GM19455 (cell line): ENCODE data around the gene COMP.
A peak's percentile ranks its signal among the peaks of the same experiment; 100 is the strongest.
"Not testable (repeated sequence)": the region's sequence is repeated elsewhere in the genome, so short reads cannot be mapped to it uniquely, and the experiment has no call there.

Experiments
- ATAC-seq: cut with Tn5 transposase; IDR thresholded peaks from one replicate; pipeline ENCODE4 v1.9.1; 2021; ENCODE audit not compliant: unreplicated experiment

Gene COMP

DNA sequence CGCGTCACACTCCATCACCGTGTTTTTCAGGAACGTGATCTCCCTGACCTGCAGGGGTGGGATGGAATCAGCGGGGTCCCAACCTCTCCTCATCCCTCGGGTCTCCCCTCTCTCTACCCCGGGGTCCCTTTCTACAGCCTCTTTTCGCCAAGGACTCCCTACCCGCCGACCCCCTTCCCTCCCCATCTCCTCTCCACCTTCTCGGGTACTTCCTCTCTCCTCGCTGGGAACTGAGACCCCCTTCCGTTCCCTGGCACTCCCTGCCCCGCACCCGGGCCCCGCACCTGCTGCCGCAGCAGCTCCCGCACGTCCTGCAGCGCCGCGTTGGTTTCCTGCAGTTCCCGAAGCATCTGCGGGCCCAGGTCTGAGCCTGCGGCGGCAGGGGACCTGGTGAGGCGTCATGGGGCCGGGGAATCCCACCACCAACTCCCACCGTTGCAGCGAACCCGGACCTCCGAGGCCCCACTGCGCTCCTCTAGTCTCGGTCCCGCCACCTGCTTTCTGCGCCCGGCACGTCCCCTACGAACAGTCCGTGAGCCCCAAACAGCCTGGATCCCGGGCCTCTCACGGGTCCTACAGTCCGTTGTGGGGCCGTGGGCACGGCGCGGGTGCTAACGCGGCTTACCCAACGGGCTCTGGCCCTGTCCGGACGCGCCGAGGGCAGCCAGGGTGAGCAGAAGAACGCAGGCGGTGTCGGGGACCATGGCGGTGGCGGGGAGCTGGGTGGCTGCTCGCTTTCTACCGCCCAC is at the start of gene COMP:
Gene COMP, minus strand, starts transcription at position 740 of the 749 bp plus-strand sequence. Its CDS starts 36 bp downstream, at position 704.
- ATAC-seq = no peak

DNA sequence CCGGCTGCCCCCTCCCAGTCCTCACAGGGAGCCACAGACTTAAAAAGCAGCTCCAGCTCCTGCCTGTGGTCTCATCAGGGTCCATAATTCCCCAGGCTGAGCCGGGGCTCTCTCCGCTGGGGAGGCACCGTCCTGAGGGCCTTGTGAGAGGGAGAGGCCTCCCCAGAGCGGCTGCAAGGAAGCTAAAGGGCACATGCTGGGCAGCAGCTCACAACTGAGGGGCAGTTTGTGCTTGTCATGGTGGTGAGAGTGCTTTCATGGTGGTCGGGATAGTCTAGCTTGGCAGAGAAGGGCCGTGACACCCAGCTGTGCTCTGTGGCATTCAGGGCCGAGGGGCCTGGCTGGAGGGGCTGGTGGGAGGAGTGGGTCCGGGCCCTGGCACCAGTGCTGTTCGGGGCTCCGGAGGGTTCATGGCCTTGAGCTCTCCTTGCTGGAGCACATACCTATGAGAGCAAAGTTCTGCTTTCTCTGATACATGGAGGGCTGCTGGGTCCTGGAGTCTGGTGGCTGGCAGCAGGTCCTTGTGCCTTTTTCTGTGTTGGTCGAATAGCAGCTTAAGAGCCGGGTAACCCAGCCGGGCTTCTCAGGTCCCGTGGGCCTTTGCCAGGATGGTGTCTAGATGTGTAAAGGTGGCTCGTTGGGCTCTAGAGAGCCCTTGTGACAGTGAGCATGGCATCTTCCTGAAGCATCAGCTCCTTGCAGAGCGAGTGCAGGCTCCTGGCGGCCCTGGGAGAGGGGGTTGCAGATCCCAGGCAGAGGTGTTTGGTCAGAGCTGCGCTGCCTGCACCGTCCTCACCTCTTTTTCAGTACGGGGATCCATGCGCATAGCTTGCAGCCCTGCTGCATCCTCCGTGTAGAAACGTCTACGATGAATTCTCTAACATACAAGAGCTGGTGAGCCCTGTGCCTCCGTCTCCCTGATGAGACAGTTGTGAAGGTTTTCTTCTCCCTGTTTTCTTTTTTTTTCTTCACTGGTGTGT is 49.5 kb upstream of the COMP start:
- no peak for ATAC-seq

DNA sequence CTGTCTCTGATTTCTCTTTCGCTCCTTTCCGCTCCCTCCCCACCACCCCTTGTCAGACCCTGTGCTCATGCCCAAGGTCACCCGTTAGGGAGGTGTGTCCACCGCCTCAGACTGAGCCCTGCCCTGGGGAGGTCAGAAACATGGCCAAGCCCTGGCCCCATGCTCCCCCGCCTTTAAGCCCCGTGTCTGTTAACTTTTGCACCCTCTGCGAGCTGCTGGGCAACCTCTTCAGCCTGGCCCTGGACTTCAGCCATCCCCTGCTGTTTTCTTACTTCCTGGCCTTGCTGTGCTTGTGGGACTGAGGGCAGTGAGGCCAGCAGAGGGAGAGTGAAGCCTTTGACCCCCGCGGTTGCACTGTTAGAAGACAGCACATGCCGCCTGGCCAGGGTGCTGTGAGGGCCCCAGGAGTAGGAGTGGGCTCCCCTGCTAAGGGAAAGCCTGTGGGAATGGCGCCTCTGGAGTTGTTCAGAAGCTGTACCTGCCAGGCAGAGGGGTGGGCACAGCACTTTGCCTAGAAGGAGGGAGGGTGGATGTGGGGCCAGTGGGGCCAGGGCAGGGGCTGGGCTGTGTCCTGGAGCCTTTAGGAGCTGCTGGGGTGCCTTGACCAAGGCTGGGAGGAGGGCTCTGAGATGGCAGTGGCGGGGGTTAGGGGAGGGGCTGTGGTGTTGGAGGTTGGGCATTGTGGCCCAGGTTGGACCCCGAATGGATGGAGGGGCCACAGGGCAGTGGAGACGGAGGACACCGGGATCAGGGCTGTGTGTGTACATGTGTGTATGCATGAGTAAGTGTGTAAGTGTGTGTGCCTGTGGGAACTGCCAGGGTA is 48.6 kb upstream of the COMP start:
- ATAC-seq = no peak

DNA sequence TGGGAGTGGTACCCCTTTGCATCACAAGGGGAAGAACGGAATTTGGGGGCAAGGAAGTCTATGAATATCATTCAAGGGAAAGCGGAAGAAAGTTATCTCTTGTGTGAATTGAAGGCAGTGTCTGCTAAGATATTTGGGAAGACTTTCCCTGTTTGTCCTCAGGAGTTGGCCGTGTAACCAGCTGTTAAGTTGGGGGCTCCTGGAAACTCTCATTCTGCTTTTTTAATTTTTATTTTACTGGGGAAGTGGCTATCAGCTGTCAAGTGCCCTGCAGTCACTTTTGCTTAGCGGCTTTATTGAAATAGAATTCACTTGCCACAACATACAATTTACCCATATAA is 43.5 kb upstream of the COMP start:
- no peak for ATAC-seq

DNA sequence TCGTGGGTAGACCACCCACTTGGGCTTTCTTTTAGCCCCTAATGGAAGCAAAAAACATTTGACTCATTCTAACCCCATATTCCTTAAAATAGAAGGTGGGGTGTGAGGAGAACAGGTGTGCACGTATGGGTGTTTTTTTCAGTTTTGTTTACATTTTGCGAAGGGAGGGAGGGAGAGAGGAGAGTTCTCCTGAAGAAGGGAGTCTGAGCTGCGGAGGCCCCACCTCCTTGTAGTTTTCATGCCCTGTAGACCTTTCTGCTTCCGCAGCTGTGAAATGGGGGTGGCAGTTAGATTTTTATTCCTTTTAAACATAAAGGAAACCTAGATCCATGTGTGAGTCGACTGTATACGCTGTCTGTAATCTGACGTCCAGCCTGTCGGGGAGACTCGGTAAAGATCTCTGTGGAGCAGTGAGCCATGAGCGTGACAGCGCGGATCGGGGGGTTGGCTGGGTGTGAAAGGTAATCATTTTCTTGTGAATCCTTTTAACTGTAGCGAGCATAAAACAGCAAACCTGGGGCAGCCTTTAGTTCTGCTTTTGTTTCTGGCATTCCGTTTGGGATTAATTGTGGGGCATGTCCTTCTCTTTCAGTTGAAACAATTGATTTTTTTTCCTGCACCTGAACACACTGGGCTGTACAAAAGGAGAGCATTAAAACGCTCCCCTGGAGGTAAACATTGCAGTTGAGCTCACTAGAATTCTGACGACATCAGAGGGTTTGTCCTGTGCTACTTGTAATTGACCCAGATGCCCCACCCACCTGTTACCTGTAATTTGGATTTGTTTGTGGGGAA is 42.9 kb upstream of the COMP start:
- ATAC-seq = no peak

DNA sequence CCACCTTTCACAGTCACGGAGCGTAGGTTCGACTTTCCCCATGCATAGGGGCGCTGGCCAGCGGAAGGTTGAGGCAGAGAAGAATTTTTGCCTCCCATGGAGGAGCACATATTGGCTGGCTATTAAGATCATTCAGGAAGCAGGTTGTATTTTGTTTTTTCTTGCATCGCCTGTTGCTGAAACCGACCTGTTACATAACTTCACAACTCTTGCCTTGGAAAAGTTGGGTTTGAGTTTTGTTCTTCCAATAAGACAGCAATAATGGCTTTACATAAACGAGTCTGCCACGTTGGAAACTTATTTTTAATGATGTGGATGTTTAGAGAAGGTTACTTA is 42.0 kb upstream of the COMP start:
- no peak for ATAC-seq

DNA sequence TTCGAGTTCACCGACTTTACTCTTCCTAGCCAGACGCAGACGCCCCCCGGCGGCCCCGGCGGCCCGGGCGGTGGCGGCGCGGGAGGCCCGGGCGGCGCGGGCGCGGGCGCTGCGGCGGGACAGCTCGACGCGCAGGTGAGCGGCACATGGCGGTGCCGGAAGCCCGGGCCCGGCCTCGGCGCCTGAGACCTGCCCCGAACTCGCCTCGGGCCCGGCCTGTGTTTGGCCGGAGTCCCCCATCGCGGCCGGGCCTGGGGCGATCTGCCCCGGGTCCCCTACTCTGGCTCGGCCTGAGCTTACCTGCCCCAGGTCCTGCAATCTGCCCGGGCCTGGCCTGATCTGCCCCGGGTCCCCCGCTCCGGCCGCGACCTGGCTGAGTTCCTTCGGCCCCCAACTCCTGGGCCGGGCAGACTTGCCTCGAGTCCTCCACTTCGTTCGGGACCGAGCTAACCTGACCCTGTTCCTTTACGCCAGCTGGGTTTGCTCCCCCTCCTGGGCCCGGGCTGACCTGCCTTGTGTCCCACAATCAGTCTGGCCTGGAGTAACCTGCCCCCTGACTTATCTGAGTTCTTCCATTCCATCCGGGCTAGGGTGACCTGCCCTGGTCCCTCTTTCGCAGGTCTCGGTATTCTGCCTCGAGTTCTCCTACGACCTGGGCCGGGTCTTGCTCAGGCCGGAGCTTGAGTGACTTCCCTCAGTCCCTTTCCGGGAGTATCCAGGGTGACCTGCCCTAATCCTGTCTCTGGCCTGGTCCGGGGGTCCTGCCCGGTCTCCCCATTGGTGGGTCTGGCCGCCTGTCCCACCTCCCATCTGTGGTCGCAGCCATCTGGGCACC is 41.4 kb upstream of the COMP start:
- ATAC-seq = peak; percentile 38

DNA sequence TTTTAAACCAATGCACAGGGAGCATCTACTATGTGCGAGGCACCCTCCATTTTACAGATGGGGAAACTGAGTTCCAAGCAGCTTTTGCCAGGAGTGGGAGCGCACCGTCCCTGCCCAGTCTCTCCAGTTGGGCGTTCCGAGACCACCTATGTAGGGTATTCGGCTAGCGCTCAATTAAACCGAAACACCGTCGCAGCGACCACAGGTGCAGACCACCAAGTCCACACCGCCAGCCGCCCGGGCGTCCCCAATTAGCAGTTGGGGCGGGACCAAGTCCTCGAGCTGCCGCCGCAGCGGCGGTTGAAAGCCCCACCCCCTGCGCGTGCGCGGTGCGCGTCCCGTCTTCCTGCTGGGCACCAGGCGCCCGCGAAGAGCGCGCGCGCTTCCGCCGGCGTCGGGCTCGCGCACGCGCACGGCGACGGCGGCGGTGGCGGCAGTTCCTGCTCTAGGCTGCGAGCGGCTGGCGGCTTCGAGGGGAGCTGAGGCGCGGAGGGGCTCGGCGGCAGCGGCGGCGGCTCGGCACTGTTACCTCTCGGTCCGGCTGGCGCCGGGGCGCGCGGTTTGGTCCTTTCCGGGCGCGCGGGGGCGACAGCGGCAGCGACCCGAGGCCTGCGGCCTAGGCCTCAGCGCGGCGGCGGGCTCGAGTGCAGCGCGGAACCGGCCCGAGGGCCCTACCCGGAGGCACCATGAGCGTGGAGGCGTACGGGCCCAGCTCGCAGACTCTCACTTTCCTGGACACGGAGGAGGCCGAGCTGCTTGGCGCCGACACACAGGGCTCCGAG is 40.6 kb upstream of the COMP start, which contains the start of gene UPF1:
Gene UPF1, plus strand, starts transcription at position 436 of the 782 bp plus-strand sequence. Its CDS starts 251 bp downstream, at position 687.
- ATAC-seq = peak; percentile 62

DNA sequence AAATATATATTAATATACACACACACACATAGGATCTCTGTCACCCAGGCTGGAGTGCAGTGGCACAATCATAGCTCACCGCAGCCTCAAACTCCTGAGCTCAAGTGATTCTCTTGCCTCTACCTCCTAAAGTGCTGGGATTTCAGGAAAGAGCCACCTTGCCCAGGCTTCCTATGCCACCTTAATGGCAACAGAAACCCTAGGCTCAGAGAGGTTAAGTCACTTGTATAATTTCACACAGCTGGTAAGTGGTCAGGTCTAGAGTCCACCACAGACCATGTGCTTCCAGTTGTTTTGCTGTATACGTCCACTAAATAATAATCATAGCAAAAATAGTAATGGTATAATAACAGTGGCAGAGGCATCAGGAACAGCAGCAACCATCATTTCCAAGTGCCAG is 39.4 kb upstream of the COMP start:
- no peak for ATAC-seq

DNA sequence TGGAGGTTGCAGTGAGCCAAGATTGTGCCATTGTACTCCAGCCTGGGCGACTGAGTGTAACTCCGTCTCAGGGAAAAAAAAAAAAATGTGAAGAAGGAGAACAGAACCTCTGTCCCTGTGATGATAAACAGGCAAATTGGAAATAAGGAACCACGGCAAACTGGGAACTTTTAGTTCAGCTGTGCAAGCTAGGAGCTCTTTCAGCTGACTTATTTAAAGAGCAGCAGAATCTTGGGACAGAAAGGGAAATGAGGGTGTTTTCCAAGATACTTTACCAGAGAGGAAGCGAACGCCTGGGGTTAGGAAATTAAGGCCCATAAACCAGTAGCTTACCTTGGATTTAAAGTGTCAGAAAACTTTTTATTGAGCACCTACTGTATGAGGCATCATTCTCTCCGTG is 37.7 kb upstream of the COMP start:
- ATAC-seq = no peak

DNA sequence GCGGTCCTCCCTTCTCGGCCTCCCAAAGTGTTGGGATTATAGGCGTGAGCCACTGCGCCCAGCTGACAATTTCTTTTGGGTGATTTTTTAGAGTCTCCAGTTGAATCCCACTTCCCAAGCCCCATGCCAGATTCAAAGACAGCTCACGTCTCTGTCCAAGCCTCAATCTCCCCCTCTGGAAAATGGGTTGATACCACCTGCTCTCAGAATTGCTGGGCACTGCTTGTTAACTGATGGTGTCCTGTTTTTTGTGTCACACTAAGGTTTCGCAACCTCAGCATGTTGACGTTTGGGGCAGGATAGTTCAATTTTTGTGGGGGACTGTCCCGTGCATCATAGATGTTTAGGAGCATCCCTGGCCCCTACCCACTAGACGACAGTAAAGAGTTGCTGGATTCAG is 26.5 kb upstream of the COMP start:
- ATAC-seq = no peak

DNA sequence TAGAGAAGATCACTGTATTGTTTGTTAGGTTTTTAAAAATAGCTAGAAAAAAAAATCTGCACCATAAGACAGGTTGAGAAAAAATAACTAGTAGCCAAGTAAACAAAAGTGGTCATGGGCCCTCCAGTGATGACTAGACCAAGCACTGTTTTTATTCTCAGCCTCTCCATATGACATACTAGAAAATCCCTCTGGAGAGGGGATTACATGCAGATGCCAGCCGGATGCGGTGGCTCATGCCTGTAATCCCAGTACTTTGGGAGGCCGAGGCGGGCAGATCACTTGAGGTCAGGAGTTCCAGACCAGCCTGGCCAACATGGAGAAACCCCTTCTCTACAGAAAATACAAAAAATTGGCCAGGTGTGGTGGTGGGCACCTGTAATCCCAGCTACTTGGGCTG is 25.5 kb upstream of the COMP start:
- ATAC-seq = not testable (repeated sequence)

DNA sequence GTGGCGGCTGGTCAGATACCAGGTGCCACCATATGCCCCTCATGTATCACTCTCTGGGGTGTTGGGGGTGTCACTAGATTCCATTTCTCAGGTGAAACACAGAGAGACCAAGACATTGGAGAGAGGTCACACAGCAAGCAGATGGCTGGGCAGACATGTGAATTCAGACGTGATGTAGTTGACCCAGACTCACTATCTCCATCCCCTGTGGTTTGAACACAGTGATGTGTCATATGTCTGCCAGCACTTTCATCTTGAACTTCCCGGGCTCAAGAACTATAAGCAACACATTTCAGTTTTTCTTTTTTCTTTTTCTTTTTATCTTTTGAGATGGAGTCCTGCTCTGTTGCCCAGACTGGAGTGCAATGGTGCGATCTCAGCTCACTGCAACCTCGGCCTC is 24.6 kb upstream of the COMP start:
- ATAC-seq = no peak

DNA sequence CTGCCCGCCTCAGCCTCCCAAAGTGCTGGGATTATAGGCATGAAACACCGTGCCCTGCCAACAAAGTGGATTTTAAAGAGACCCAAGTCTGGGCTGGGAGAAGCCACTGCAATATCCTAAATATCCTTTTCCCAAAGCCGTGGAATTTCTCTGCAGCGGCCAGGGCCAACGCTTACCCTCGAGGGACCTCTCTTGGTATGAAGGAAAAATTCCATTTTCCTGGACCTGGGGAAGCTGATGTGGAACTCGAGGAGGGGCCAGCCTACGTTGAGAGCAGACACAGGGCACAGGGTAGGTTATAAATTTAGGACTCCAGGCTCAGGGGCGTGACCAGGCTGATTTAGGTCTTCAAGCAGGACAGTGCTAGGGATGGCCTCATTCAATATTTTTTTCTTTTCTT is 23.0 kb upstream of the COMP start:
- ATAC-seq = no peak

DNA sequence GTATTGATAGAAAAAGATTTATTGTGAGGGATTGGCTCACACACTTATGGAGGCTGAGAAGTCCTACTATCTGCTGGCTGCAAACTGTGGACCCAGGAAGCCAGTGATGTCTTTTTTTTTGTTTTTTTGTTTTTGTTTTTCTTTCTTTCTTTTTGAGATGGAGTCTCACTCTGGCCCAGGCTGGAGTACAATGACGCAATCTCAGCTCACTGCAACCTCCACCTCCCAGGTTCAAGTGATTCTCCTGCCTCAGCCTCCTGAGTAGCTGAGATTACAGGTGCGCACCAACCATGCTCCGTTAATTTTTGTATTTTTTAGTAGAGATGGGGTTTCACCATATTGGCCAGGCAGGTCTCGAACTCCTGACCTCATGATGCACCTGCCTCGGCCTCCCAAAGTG is 20.5 kb upstream of the COMP start:
- not testable (repeated sequence) for ATAC-seq

DNA sequence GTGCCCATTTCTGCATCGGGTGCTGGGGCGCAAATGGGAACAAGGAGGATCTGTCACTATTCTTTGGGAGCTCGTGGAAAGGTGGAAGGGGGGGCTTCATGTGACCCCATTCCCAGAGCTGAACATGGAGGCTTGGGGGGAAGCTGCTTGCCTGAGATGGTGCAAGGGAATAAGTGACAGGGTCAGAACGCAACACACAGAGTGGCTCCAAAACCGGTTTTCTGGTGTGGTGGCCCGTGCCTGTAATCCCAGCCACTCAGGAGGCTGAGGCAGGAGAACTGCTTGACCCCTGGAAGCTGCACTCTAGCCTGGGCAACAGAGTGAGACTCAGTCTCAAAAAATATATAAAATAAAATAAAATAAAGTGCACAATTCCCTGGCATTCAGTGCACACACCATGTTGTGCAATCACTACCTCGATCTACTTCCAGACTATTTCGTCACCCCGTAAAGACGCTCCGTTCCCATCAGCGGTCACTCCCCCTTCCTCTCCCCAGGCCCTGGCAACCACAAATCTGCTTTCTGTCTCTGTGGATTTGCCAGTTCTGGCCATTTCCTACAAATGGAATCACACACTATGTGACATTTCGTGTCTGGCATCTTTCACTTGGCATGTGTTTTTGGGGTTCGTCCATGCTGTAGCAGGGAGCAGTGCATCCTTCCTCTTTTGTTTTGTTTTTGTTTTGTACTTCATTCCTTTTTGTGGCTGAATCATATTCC is 18.2 kb upstream of the COMP start:
- no peak for ATAC-seq

DNA sequence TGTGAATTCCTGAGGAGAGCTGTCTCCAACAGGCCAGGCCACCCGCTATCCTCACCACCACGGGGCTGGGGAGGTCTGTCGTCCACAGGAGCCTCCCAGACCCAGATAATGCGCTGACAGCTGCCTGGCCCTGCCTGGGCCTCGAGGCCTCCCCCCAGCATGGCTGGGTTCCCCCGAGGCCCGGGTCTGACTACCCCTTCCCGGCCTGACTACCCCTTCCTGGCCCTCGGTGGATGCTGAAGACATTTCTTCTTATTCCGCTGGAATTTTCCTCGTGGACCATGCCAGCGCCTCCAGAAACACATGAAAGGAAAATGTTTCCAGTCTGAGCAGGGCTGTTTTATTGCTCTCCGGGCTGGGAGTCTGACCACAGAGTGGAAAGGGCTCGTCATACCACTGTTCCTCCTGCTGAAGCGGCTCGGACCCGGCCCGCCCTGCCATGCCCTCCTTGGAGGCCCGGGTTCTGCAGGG is 16.8 kb upstream of the COMP start:
- ATAC-seq = no peak

DNA sequence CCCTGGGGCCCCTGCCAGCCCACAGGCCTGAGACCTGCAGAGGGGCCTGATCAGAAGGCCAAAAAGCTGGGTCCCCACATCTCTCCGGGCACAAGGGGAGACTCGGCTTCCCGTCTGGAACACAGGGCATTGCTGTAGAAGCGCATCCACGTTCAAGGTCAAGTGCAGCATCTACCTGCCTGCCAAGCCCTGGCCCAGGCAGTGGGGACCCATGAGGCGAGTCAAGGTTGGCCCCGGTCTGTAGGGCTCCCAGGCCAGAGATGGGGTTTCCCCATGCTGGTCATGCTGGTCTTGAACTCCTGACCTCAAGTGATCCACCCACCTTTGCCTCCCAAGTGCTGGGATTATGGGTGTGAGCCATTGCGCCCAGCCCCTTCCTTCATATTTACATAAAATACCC is 13.5 kb upstream of the COMP start:
- ATAC-seq = no peak
